Mesendoderm (in vitro differentiated cells): ENCODE results near the gene PLEKHN1.
A peak's percentile ranks its signal among the peaks of the same experiment; 100 is the strongest.

ENCODE experiments used
- DNase-seq: peaks from one replicate; pipeline ENCODE4 v3.0.0; 2013
- H2AK5ac ChIP-seq: 2 replicates; pipeline ENCODE4 v1.6.1; 2013; ENCODE audit warnings: low read length, inconsistent platforms
- H2BK120ac ChIP-seq: 2 replicates; pipeline ENCODE4 v1.6.1; 2013; ENCODE audit warnings: low read depth, mild to moderate bottlenecking, low read length, moderate library complexity, mixed read lengths
- H2BK15ac ChIP-seq: replicated peaks from 2 replicates; pipeline ENCODE4 v1.6.1; 2013; ENCODE audit warnings: low read depth, mild to moderate bottlenecking, moderate library complexity
- H2BK5ac ChIP-seq: 2 replicates; pipeline ENCODE4 v1.6.1; 2013; ENCODE audit warnings: low read length, inconsistent platforms
- H3K18ac ChIP-seq: 2 replicates; pipeline ENCODE4 v1.6.1; 2013; ENCODE audit warnings: mild to moderate bottlenecking, low read length, mixed read lengths
- H3K23ac ChIP-seq: one replicate; pipeline ENCODE4 v1.6.1; 2013; ENCODE audit warnings: low read length
- H3K27ac ChIP-seq: 2 replicates; pipeline ENCODE4 v1.5.1; 2013; ENCODE audit warnings: low read depth, mild to moderate bottlenecking, inconsistent platforms, low read length, moderate library complexity
- H3K27me3 ChIP-seq: 2 replicates; pipeline ENCODE4 v1.6.1; 2013; ENCODE audit warnings: low read length, control low read depth, mild to moderate bottlenecking, inconsistent platforms; ENCODE audit not compliant: insufficient read depth, poor library complexity
- H3K36me3 ChIP-seq: 2 replicates; pipeline ENCODE4 v1.6.1; 2013; ENCODE audit warnings: low read length, inconsistent platforms; ENCODE audit not compliant: control insufficient read depth, insufficient read depth
- H3K4ac ChIP-seq: one replicate; pipeline ENCODE4 v1.6.1; 2013; ENCODE audit warnings: low read depth, mild to moderate bottlenecking, low read length, moderate library complexity
- H3K4me1 ChIP-seq: 2 replicates; pipeline ENCODE4 v1.6.1; 2013; ENCODE audit warnings: low read depth, low read length, inconsistent platforms; ENCODE audit not compliant: control insufficient read depth
- H3K4me2 ChIP-seq: 2 replicates; pipeline ENCODE4 v1.6.1; 2013; ENCODE audit warnings: low read length
- H3K4me3 ChIP-seq: 2 replicates; pipeline ENCODE4 v1.5.1; 2013; ENCODE audit warnings: mild to moderate bottlenecking, low read length
- H3K56ac ChIP-seq: one replicate; pipeline ENCODE4 v1.6.1; 2013; ENCODE audit warnings: low read length
- H3K79me1 ChIP-seq: 2 replicates; pipeline ENCODE4 v1.6.1; 2013; ENCODE audit warnings: low read length, inconsistent platforms
- H3K79me2 ChIP-seq: 2 replicates; pipeline ENCODE4 v1.6.1; 2013; ENCODE audit warnings: mild to moderate bottlenecking, low read length; ENCODE audit not compliant: control insufficient read depth, insufficient read depth
- H3K9ac ChIP-seq: 2 replicates; pipeline ENCODE4 v1.6.1; 2013; ENCODE audit warnings: low read length, inconsistent platforms
- H4K5ac ChIP-seq: one replicate; pipeline ENCODE4 v1.6.1; 2013; ENCODE audit warnings: low read length
- H4K8ac ChIP-seq: one replicate; pipeline ENCODE4 v1.6.1; 2013; ENCODE audit warnings: low read depth, mild to moderate bottlenecking, control low read depth, low read length, moderate library complexity
- WGBS: extraction: QIAGEN DNeasy Blood & Tissue Kit; methylation state at CpG from one replicate; pipeline ENCODE4 v1.1.7; 2013; ENCODE audit warnings: low lambda C conversion rate, missing lambda C conversion rate; ENCODE audit not compliant: insufficient coverage; ENCODE audit errors: extremely low coverage; 5-methylcytosine and 5-hydroxymethylcytosine counted together

The PLEKHN1 gene

DNA sequence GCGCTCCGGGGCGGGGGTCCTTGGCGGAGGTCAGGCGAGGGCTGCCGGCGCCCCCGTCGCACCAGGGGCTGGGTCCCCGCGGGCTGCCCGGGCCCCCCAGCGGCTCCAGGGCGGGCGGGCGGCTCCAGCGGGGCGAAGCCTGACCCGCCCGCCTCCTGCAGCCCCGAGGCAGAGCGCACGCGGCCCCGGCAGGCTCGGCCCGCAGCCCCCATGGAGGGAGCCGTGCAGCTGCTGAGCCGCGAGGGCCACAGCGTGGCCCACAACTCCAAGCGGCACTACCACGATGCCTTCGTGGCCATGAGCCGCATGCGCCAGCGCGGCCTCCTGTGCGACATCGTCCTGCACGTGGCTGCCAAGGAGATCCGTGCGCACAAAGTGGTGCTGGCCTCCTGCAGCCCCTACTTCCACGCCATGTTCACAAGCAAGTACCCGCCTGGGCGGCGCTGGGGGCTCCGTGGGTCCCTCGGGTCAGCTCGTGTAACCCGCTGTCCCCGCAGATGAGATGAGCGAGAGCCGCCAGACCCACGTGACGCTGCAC is 5.1 kb upstream of the PLEKHN1 start:
- Histone ChIP-seq H3K4me2 (peak overlapping the region; percentile 12), H3K4me1 (no peaks in the 10 kb centered on the region), H3K27ac (no peak overlapping the region), H3K18ac (peak overlapping the region; percentile 51), H3K79me2 (peaks cover 15% of the 10 kb centered on the region), H2BK15ac (no peak overlapping the region), H2AK5ac (no peak overlapping the region), H4K5ac (no peak overlapping the region), H3K4me3 (peak overlapping the region; percentile 70), H2BK120ac (no peak overlapping the region), H3K79me1 (peaks cover 14% of the 10 kb centered on the region), H3K56ac (peak overlapping the region; percentile 66), H3K27me3 (no peaks in the 10 kb centered on the region), H3K9ac (peak overlapping the region; percentile 78), H3K36me3 (peaks cover 1% of the 10 kb centered on the region), H4K8ac (no peak overlapping the region), H3K4ac (no peak overlapping the region), H2BK5ac (no peak overlapping the region), H3K23ac (no peak overlapping the region)
- WGBS = no CpG with 5 or more reads among the region's 56 CpGs
- DNase-seq = no peak

GRCh38 chr1:962381-963300 is 3.6 kb upstream of the PLEKHN1 start:
- Histone ChIP-seq H2BK120ac (no peak overlapping the region), H4K8ac (no peak overlapping the region), H2BK5ac (no peak overlapping the region), H3K79me1 (peaks cover 8% of the 10 kb centered on the region), H3K4me2 (no peak overlapping the region), H3K4me3 (no peak overlapping the region), H3K27ac (no peak overlapping the region), H3K36me3 (no peaks in the 10 kb centered on the region), H2BK15ac (no peak overlapping the region), H3K18ac (no peak overlapping the region), H3K79me2 (peaks cover 10% of the 10 kb centered on the region), H2AK5ac (no peak overlapping the region), H3K4me1 (no peaks in the 10 kb centered on the region), H3K23ac (no peak overlapping the region), H4K5ac (no peak overlapping the region), H3K4ac (no peak overlapping the region), H3K9ac (no peak overlapping the region), H3K56ac (no peak overlapping the region), H3K27me3 (no peaks in the 10 kb centered on the region)
- WGBS = no CpG with 5 or more reads among the region's 57 CpGs
- DNase-seq = no peak

DNA sequence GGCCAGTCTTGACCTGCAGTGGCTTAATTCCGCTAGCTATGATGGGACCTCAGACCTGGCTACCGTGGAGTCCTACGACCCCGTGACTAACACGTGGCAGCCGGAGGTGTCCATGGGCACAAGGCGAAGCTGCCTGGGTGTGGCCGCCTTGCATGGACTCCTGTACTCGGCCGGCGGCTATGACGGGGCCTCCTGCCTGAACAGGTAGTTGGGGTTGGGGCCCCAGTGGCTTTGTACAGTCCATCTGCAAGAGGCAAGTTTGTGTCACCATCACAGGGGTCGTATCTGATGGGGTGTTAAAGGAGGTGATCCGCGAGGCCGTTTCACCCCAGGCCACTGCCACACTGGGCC is 3.0 kb upstream of the PLEKHN1 start:
- Histone ChIP-seq H4K5ac (no peak overlapping the region), H3K27ac (no peak overlapping the region), H3K36me3 (no peaks in the 10 kb centered on the region), H2BK120ac (no peak overlapping the region), H3K23ac (no peak overlapping the region), H3K27me3 (no peaks in the 10 kb centered on the region), H3K79me1 (peaks cover 6% of the 10 kb centered on the region), H3K79me2 (peaks cover 7% of the 10 kb centered on the region), H3K4me1 (no peaks in the 10 kb centered on the region), H3K4me3 (no peak overlapping the region), H2BK15ac (no peak overlapping the region), H2AK5ac (no peak overlapping the region), H2BK5ac (no peak overlapping the region), H3K56ac (no peak overlapping the region), H3K4ac (no peak overlapping the region), H3K4me2 (no peak overlapping the region), H4K8ac (no peak overlapping the region), H3K9ac (no peak overlapping the region), H3K18ac (no peak overlapping the region)
- no CpG with 5 or more reads among the region's 16 CpGs for WGBS
- no peak for DNase-seq

GRCh38 chr1:963746-964525 is 2.3 kb upstream of the PLEKHN1 start:
- Histone ChIP-seq H4K8ac (no peak overlapping the region), H3K79me2 (peaks cover under 1% of the 10 kb centered on the region), H3K56ac (no peak overlapping the region), H3K23ac (no peak overlapping the region), H3K4me3 (no peak overlapping the region), H3K27me3 (no peaks in the 10 kb centered on the region), H3K79me1 (no peaks in the 10 kb centered on the region), H4K5ac (no peak overlapping the region), H3K18ac (no peak overlapping the region), H2BK120ac (no peak overlapping the region), H3K9ac (no peak overlapping the region), H2AK5ac (no peak overlapping the region), H2BK5ac (no peak overlapping the region), H3K4me2 (no peak overlapping the region), H2BK15ac (no peak overlapping the region), H3K36me3 (no peaks in the 10 kb centered on the region), H3K27ac (no peak overlapping the region), H3K4me1 (no peaks in the 10 kb centered on the region), H3K4ac (no peak overlapping the region)
- DNase-seq = no peak
- no CpG with 5 or more reads among the region's 47 CpGs for WGBS

DNA sequence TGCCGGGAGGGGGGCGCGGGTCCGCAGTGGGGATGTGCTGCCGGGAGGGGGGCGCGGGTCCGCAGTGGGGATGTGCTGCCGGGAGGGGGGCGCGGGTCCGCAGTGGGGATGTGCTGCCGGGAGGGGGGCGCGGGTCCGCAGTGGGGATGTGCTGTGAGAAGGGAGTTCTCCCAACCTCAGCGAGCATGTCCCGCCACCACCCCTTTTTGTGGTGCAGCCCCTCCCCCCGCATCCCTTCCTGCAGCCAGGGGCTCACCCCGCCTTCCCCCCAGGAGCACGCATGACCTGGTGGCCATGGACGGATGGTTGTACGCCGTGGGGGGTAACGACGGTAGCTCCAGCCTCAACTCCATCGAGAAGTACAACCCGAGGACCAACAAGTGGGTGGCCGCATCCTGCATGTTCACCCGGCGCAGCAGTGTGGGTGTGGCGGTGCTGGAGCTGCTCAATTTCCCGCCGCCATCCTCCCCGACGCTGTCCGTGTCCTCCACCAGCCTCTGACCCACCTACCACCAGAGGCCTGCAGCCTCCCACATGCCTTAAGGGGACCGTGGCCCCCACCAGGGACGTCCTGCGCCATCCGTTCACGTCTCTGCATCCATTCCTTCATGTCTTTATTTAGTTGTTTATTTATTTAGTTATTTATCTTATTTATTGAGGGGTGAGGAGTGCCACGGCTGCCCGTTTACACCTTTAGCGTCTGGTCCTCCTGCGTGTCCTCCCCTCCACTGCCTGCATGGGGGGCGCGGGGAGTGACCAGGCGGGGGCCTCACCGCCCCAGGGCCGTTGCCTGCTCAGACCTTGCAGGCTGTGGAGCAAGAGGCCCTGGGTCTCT is 1.4 kb upstream of the PLEKHN1 start:
- Histone ChIP-seq H2BK120ac (no peak overlapping the region), H3K79me1 (no peaks in the 10 kb centered on the region), H3K56ac (no peak overlapping the region), H2BK5ac (no peak overlapping the region), H3K4me2 (no peak overlapping the region), H3K4me1 (no peaks in the 10 kb centered on the region), H3K23ac (no peak overlapping the region), H2BK15ac (no peak overlapping the region), H3K27me3 (no peaks in the 10 kb centered on the region), H3K4ac (no peak overlapping the region), H3K27ac (no peak overlapping the region), H3K36me3 (no peaks in the 10 kb centered on the region), H3K18ac (no peak overlapping the region), H3K4me3 (no peak overlapping the region), H4K5ac (no peak overlapping the region), H3K9ac (no peak overlapping the region), H4K8ac (no peak overlapping the region), H2AK5ac (no peak overlapping the region), H3K79me2 (no peaks in the 10 kb centered on the region)
- DNase-seq = no peak
- WGBS = no CpG with 5 or more reads among the region's 51 CpGs
